HAP-1 (cell line): Measurements from ENCODE around the gene CALHM5.

Experiments
- DNase-seq, 2 experiments: peaks; one replicate each; pipeline ENCODE4 v3.0.0-alpha.2; 2016 to 2020; ENCODE audit warnings: low spot score in 2 of 2
- H3K27me3 ChIP-seq: fragments of 250-450 bp; sonication (Bioruptor Pico); 2 replicates; pipeline ENCODE4 v1.5.1; 2020; ENCODE audit warnings: low read depth, mild to moderate bottlenecking, moderate library complexity
- H3K36me3 ChIP-seq: fragments of 250-450 bp; sonication (Bioruptor Pico); replicated peaks from 2 replicates; pipeline ENCODE4 v1.5.1; 2020; ENCODE audit warnings: mild to moderate bottlenecking
- H3K4me1 ChIP-seq: fragments of 250-450 bp; sonication (Bioruptor Pico); 2 replicates; pipeline ENCODE4 v1.5.1; 2020; ENCODE audit warnings: mild to moderate bottlenecking
- H3K4me3 ChIP-seq: fragments of 250-450 bp; sonication (Bioruptor Pico); 2 replicates; pipeline ENCODE4 v1.5.1; 2020; ENCODE audit warnings: mild to moderate bottlenecking, moderate library complexity
- H3K9me3 ChIP-seq: fragments of 250-450 bp; sonication (Bioruptor Pico); 2 replicates; pipeline ENCODE4 v1.5.1; 2020; ENCODE audit warnings: mild to moderate bottlenecking, moderate library complexity
- in situ Hi-C: fragments of 300-500 bp; cut with MboI; formaldehyde crosslinking; loops from 3 replicates; pipeline ENCODE4 v1.14.3; 2020; ENCODE audit warnings: low sequenced_read_pairs, inconsistent platforms, mixed read lengths

CALHM5 gene

GRCh38 chr6:116518621-116519368, 7.4 kb downstream of the CALHM5 start:
- DNase-seq: no peak
- in situ Hi-C loops: no loop called here
- Histone ChIP-seq H3K4me1 (no peaks in the 10 kb centered on the region), H3K36me3 (no peaks in the 10 kb centered on the region), H3K9me3 (no peaks in the 10 kb centered on the region), H3K4me3 (no peak overlapping the region), H3K27me3 (peaks cover 13% of the 10 kb centered on the region)

- Histone ChIP-seq H3K4me3 (no peak overlapping the region), H3K4me1 (peaks cover 5% of the 10 kb centered on the region), H3K9me3 (no peaks in the 10 kb centered on the region), H3K27me3 (peaks cover 17% of the 10 kb centered on the region), H3K36me3 (no peaks in the 10 kb centered on the region)
- no peak for DNase-seq
- in situ Hi-C loops: no loop called here
These were observed 11.5 kb downstream of the CALHM5 start for GRCh38 chr6:116522896-116523295.

- peaks cover 16% of the 10 kb centered on the region for H3K4me1 ChIP-seq
- in situ Hi-C loops: no loop called here
- H3K4me3 ChIP-seq: no peak overlapping the region
- peaks cover 14% of the 10 kb centered on the region for H3K27me3 ChIP-seq
- H3K9me3 ChIP-seq: no peaks in the 10 kb centered on the region
- DNase-seq: no peak
- no peaks in the 10 kb centered on the region for H3K36me3 ChIP-seq
These were observed 12.8 kb downstream of the CALHM5 start for GRCh38 chr6:116524236-116524635.

- Histone ChIP-seq H3K4me3 (no peak overlapping the region), H3K36me3 (no peaks in the 10 kb centered on the region), H3K27me3 (peaks cover 24% of the 10 kb centered on the region), H3K9me3 (no peaks in the 10 kb centered on the region), H3K4me1 (peaks cover 34% of the 10 kb centered on the region)
- peak in 1 of 2 experiments; percentile 22 for DNase-seq
- in situ Hi-C loops: no loop called here
These were observed 16.7 kb downstream of the CALHM5 start for GRCh38 chr6:116528133-116528532.

- Histone ChIP-seq H3K36me3 (no peaks in the 10 kb centered on the region), H3K4me3 (no peak overlapping the region), H3K4me1 (peaks cover 34% of the 10 kb centered on the region), H3K27me3 (peaks cover 22% of the 10 kb centered on the region), H3K9me3 (no peaks in the 10 kb centered on the region)
- in situ Hi-C loops: no loop called here
- DNase-seq: peak; percentile 47 to 87
These were observed 17.3 kb downstream of the CALHM5 start for GRCh38 chr6:116528780-116529179.

GRCh38 chr6:116529466-116530290, 18.2 kb downstream of the CALHM5 start:
- in situ Hi-C loops: no loop called here
- DNase-seq: peak in 1 of 2 experiments; percentile 20
- Histone ChIP-seq H3K36me3 (no peaks in the 10 kb centered on the region), H3K27me3 (peaks cover 22% of the 10 kb centered on the region), H3K4me1 (peaks cover 34% of the 10 kb centered on the region), H3K4me3 (no peak overlapping the region), H3K9me3 (no peaks in the 10 kb centered on the region)

- peaks cover 27% of the 10 kb centered on the region for H3K27me3 ChIP-seq
- H3K36me3 ChIP-seq: no peaks in the 10 kb centered on the region
- peaks cover 34% of the 10 kb centered on the region for H3K4me1 ChIP-seq
- in situ Hi-C loops: no loop called here
- H3K9me3 ChIP-seq: no peaks in the 10 kb centered on the region
- DNase-seq: peak; percentile 54 to 100
- H3K4me3 ChIP-seq: no peak overlapping the region
These were observed 19.0 kb downstream of the CALHM5 start for GRCh38 chr6:116530436-116530835.

- H3K4me3 ChIP-seq: no peak overlapping the region
These were observed 20.5 kb downstream of the CALHM5 start for GRCh38 chr6:116531675-116532570.

GRCh38 chr6:116533233-116533957, 22.0 kb downstream of the CALHM5 start:
- H3K4me1 ChIP-seq: peaks cover 24% of the 10 kb centered on the region
- in situ Hi-C loops: no loop called here
- H3K4me3 ChIP-seq: no peak overlapping the region
- DNase-seq: peak; percentile 24 to 25
- no peaks in the 10 kb centered on the region for H3K36me3 ChIP-seq
- no peaks in the 10 kb centered on the region for H3K9me3 ChIP-seq
- peaks cover 33% of the 10 kb centered on the region for H3K27me3 ChIP-seq

More at GRCh38 chr6:116531675-116532570, 20.5 kb downstream of the CALHM5 start:
- Histone ChIP-seq H3K9me3 (no peaks in the 10 kb centered on the region), H3K4me1 (peaks cover 34% of the 10 kb centered on the region), H3K36me3 (no peaks in the 10 kb centered on the region), H3K27me3 (peaks cover 28% of the 10 kb centered on the region)
- DNase-seq: peak; percentile 64 to 77
- in situ Hi-C loops: no loop called here

- in situ Hi-C loops: no loop called here
- H3K4me3 ChIP-seq: no peak overlapping the region
- no peaks in the 10 kb centered on the region for H3K9me3 ChIP-seq
- DNase-seq: no peak
- H3K36me3 ChIP-seq: no peaks in the 10 kb centered on the region
- H3K27me3 ChIP-seq: peaks cover 45% of the 10 kb centered on the region
- peaks cover 9% of the 10 kb centered on the region for H3K4me1 ChIP-seq
These were observed 23.7 kb downstream of the CALHM5 start for GRCh38 chr6:116535109-116535508.

- H3K27me3 ChIP-seq: peaks cover 54% of the 10 kb centered on the region
- in situ Hi-C loops: no loop called here
- H3K9me3 ChIP-seq: no peaks in the 10 kb centered on the region
- H3K36me3 ChIP-seq: no peaks in the 10 kb centered on the region
- DNase-seq: peak; percentile 51 to 62
- H3K4me1 ChIP-seq: peaks cover 4% of the 10 kb centered on the region
- no peak overlapping the region for H3K4me3 ChIP-seq
These were observed 24.8 kb downstream of the CALHM5 start for GRCh38 chr6:116536216-116536621.

GRCh38 chr6:116542426-116542825, 31.0 kb downstream of the CALHM5 start:
- Histone ChIP-seq H3K4me3 (no peak overlapping the region), H3K27me3 (peaks cover 53% of the 10 kb centered on the region), H3K9me3 (no peaks in the 10 kb centered on the region), H3K36me3 (no peaks in the 10 kb centered on the region), H3K4me1 (peaks cover 3% of the 10 kb centered on the region)
- in situ Hi-C loops: no loop called here
- DNase-seq: no peak

- Histone ChIP-seq H3K4me1 (peaks cover 3% of the 10 kb centered on the region), H3K9me3 (no peaks in the 10 kb centered on the region), H3K27me3 (peaks cover 50% of the 10 kb centered on the region), H3K4me3 (no peak overlapping the region), H3K36me3 (no peaks in the 10 kb centered on the region)
- in situ Hi-C loops: no loop called here
- no peak for DNase-seq
These were observed 31.7 kb downstream of the CALHM5 start for GRCh38 chr6:116543149-116543548.
